GM21786 (cell line): ENCODE data around the gene ACCSL.
A peak's percentile ranks its signal among the peaks of the same experiment; 100 is the strongest.

ENCODE experiments used
- ATAC-seq: cut with Tn5 transposase; IDR thresholded peaks from one replicate; pipeline ENCODE4 v1.9.1; 2021; ENCODE audit not compliant: unreplicated experiment

ACCSL gene

GRCh38 chr11:44017443-44018126, 30.2 kb upstream of the ACCSL start:
- ATAC-seq, result no peak

GRCh38 chr11:44018127-44018521, 29.7 kb upstream of the ACCSL start:
- ATAC-seq, result no peak

GRCh38 chr11:44018829-44019228, 29.0 kb upstream of the ACCSL start:
- ATAC-seq, result no peak

- no peak for ATAC-seq
Measured at GRCh38 chr11:44024977-44025376, 22.8 kb upstream of the ACCSL start.

- no peak for ATAC-seq
Measured at GRCh38 chr11:44025727-44026126, 22.1 kb upstream of the ACCSL start.

- no peak for ATAC-seq
Measured at GRCh38 chr11:44028401-44028800, 19.4 kb upstream of the ACCSL start.

- ATAC-seq, result no peak
Measured at GRCh38 chr11:44028816-44029506, 18.8 kb upstream of the ACCSL start.

- no peak for ATAC-seq
Measured at GRCh38 chr11:44029507-44029845, 18.3 kb upstream of the ACCSL start.

GRCh38 chr11:44029977-44030911, 17.5 kb upstream of the ACCSL start:
- ATAC-seq, result no peak

GRCh38 chr11:44030996-44031395, 16.8 kb upstream of the ACCSL start:
- ATAC-seq, result no peak

GRCh38 chr11:44031549-44031948, 16.2 kb upstream of the ACCSL start:
- ATAC-seq, result no peak

- no peak for ATAC-seq
Measured at GRCh38 chr11:44032299-44033085, 15.3 kb upstream of the ACCSL start.

GRCh38 chr11:44033411-44033850, 14.3 kb upstream of the ACCSL start:
- ATAC-seq, result no peak

- ATAC-seq, result no peak
Measured at GRCh38 chr11:44033856-44034255, 13.9 kb upstream of the ACCSL start.

GRCh38 chr11:44034639-44035038, 13.1 kb upstream of the ACCSL start:
- ATAC-seq, result no peak

GRCh38 chr11:44036811-44037657, 10.7 kb upstream of the ACCSL start:
- ATAC-seq, result peak; percentile 72

- ATAC-seq, result no peak
Measured at GRCh38 chr11:44037658-44037998, 10.2 kb upstream of the ACCSL start.

- ATAC-seq, result no peak
Measured at GRCh38 chr11:44043157-44043556, 4.6 kb upstream of the ACCSL start.

GRCh38 chr11:44046182-44046581, 1.6 kb upstream of the ACCSL start:
- ATAC-seq, result no peak

- ATAC-seq, result no peak
Measured at GRCh38 chr11:44047298-44047697, 483 bp upstream of the ACCSL start.
